ENCODE data around the gene ADAP1.
"Not testable (repeated sequence)": the region's sequence is repeated elsewhere in the genome, so short reads cannot be mapped to it uniquely, and the experiment has no call there.

Gene ADAP1

DNA sequence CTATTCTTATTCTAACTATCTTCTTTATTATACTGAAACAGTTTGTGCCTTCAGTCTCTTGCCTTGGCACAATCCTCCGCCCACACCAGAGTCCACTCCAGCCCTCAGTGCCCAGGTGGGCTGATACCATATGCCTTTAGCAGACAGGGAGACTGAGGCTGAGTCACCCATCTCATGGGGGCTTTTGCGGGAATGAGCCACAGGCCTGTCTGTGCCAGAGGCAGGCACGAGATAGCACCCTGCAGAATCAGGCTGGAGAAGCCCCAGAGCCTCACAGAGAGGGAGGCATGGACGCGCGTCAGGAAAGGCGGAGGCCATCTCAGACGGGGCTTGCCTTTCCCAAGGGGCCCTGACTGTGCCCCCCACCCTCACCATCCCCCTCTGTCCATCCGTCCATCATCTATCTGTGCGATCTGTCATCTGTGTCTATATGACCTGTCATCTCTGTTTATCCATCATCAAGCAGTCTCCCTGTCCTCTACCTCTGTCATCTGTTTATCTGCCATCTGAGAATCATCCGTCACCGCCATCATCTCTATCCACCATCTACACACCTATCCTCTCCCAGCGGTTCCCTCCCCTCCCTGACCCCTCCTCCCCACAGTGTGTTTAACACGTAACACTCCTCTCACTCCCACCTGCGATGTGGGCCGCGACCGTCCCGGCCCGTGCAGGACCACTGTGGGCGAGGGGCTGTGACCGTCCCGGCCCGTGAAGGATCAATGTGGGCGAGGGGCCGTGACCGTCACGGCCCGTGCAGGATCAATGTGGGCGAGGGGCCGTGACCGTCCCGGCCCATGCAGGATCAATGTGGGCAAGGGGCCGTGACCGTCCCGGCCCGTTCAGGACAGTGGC lies 7.3 kb upstream of the ADAP1 start:
- Histone ChIP-seq H3K9ac (ENCODE audit: low read length) (no peak overlapping the region), H3K27ac (ENCODE audit: low read depth, low read length) (no peak overlapping the region)

DNA sequence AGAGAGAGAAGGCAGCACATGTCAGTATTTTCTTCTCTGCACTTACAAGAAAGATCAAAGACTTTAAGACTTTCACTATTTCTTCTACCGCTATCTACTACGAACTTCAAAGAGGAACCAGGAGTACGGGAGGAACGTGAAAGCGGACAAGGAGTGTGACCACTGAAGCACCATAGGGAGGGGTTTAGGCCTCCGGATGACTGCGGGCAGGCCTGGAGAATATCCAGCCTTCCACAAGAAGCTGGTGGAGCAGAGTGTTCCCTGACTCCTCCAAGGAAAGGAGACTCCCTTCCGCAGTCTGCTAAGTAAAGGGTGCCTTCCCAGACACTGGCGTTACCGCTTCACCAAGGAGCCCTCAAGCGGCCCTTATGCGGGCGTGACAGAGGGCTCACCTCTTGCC lies 6.5 kb upstream of the ADAP1 start:
- H3K56ac ChIP-seq (ENCODE audit: low read length); H3K4ac ChIP-seq (ENCODE audit: low read depth, low read length); H2BK120ac ChIP-seq (ENCODE audit: low read depth, low read length); H2BK15ac ChIP-seq (replicated peaks; ENCODE audit: low read depth); H2AK5ac ChIP-seq (ENCODE audit: low read length); H3K27ac ChIP-seq (ENCODE audit: low read depth, low read length); H3K4me3 ChIP-seq (ENCODE audit: low read length); H3K36me3 ChIP-seq (ENCODE audit: control insufficient read depth, insufficient read depth, low read length); H2BK5ac ChIP-seq (ENCODE audit: low read length); H4K8ac ChIP-seq (ENCODE audit: low read depth, low read length); H3K27me3 ChIP-seq (ENCODE audit: insufficient read depth, low read length, poor library complexity); DNase-seq; H3K79me1 ChIP-seq (ENCODE audit: low read length); H3K79me2 ChIP-seq (ENCODE audit: control insufficient read depth, insufficient read depth, low read length); H3K18ac ChIP-seq (ENCODE audit: low read length); H4K5ac ChIP-seq (ENCODE audit: low read length); H3K23ac ChIP-seq (ENCODE audit: low read length); H3K9ac ChIP-seq (ENCODE audit: low read length); H3K4me2 ChIP-seq (ENCODE audit: low read length); H3K4me1 ChIP-seq (ENCODE audit: control insufficient read depth, low read depth, low read length): not testable (repeated sequence)
- no CpG with 5 or more reads among the region's 13 CpGs for WGBS (ENCODE audit: extremely low coverage, insufficient coverage, low lambda C conversion rate)

More for the DNA sequence above, 7.3 kb upstream of the ADAP1 start:
- H3K27me3 ChIP-seq (ENCODE audit: insufficient read depth, low read length, poor library complexity): no peaks in the 10 kb centered on the region
- DNase-seq: no peak
- H3K4me3 ChIP-seq (ENCODE audit: low read length): no peak overlapping the region
- no peak overlapping the region for H2AK5ac ChIP-seq (ENCODE audit: low read length)
- no peak overlapping the region for H4K5ac ChIP-seq (ENCODE audit: low read length)
- no peak overlapping the region for H2BK120ac ChIP-seq (ENCODE audit: low read depth, low read length)
- H3K79me2 ChIP-seq (ENCODE audit: control insufficient read depth, insufficient read depth, low read length): no peaks in the 10 kb centered on the region
- H4K8ac ChIP-seq (ENCODE audit: low read depth, low read length): no peak overlapping the region
- H3K36me3 ChIP-seq (ENCODE audit: control insufficient read depth, insufficient read depth, low read length): no peaks in the 10 kb centered on the region
- no peak overlapping the region for H3K56ac ChIP-seq (ENCODE audit: low read length)
- H3K4me1 ChIP-seq (ENCODE audit: control insufficient read depth, low read depth, low read length): no peaks in the 10 kb centered on the region
- H3K23ac ChIP-seq (ENCODE audit: low read length): no peak overlapping the region
- no peak overlapping the region for H2BK5ac ChIP-seq (ENCODE audit: low read length)
- H3K18ac ChIP-seq (ENCODE audit: low read length): no peak overlapping the region
- no peaks in the 10 kb centered on the region for H3K79me1 ChIP-seq (ENCODE audit: low read length)
- no peak overlapping the region for H3K4ac ChIP-seq (ENCODE audit: low read depth, low read length)
- H2BK15ac ChIP-seq (replicated peaks; ENCODE audit: low read depth): no peak overlapping the region
- no CpG with 5 or more reads among the region's 37 CpGs for whole genome bisulfite sequencing (ENCODE audit: extremely low coverage, insufficient coverage, low lambda C conversion rate)
- no peak overlapping the region for H3K4me2 ChIP-seq (ENCODE audit: low read length)

DNA sequence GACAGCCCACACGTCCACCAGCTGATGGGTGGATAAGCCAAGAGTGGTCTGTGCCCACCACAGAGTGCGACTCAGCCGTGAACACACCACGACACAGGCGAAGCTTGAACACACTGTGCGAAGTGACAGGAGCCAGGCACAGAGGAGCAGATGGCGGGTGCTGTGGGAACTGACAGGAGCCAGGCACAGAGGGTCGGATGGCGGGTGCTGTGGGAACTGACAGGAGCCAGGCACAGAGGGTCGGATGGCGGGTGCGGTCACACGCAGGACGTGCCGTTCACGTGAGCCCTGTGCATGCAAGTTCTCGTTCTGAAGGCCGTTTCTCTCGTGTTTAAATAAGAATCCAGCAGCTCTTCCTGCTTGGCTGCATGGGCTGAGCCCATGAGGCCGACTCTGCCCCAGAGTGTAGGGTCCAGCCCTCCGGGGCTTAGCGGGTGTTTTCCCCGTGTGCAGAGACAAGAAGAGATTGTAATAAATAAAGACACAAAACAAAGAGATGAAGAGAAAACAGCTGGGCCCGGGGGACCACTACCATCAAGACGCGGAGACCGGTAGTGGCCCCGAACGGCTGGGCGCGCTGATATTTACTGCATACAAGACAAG lies 5.9 kb upstream of the ADAP1 start:
- Histone ChIP-seq H3K36me3 (ENCODE audit: control insufficient read depth, insufficient read depth, low read length) (no peaks in the 10 kb centered on the region), H3K4me1 (ENCODE audit: control insufficient read depth, low read depth, low read length) (no peaks in the 10 kb centered on the region), H3K4me2 (ENCODE audit: low read length) (no peak overlapping the region), H3K23ac (ENCODE audit: low read length) (no peak overlapping the region), H2BK15ac (replicated peaks; ENCODE audit: low read depth) (no peak overlapping the region), H2BK5ac (ENCODE audit: low read length) (no peak overlapping the region), H3K79me1 (ENCODE audit: low read length) (no peaks in the 10 kb centered on the region), H4K5ac (ENCODE audit: low read length) (no peak overlapping the region), H3K9ac (ENCODE audit: low read length) (no peak overlapping the region), H2AK5ac (ENCODE audit: low read length) (no peak overlapping the region), H3K18ac (ENCODE audit: low read length) (no peak overlapping the region), H3K56ac (ENCODE audit: low read length) (no peak overlapping the region), H2BK120ac (ENCODE audit: low read depth, low read length) (no peak overlapping the region), H3K27me3 (ENCODE audit: insufficient read depth, low read length, poor library complexity) (no peaks in the 10 kb centered on the region), H3K4ac (ENCODE audit: low read depth, low read length) (no peak overlapping the region), H4K8ac (ENCODE audit: low read depth, low read length) (no peak overlapping the region), H3K27ac (ENCODE audit: low read depth, low read length) (no peak overlapping the region), H3K4me3 (ENCODE audit: low read length) (no peak overlapping the region), H3K79me2 (ENCODE audit: control insufficient read depth, insufficient read depth, low read length) (no peaks in the 10 kb centered on the region)
- DNase-seq: no peak
- no CpG with 5 or more reads among the region's 31 CpGs for WGBS (ENCODE audit: extremely low coverage, insufficient coverage, low lambda C conversion rate)

DNA sequence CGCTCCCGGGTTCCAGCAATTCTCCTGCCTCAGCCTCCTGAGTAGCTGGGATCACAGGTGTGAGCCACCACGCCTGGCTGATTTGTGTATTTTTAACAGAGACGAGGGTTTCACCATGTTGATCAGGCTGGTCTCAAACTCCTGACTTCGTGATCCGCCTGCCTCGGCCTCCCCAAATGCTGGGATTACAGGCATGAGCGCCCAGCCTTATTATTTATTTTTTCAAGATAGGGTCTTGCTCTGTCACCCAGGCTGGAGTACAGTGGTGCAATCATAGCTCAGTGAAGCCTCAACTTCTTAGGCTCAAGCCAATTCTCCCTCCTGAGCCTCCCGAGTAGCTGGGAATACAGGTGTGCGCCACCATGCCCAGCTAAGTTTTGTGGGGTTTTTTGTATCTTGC lies 5.3 kb upstream of the ADAP1 start:
- not testable (repeated sequence) for H3K9ac ChIP-seq (ENCODE audit: low read length); H3K4ac ChIP-seq (ENCODE audit: low read depth, low read length); H3K27me3 ChIP-seq (ENCODE audit: insufficient read depth, low read length, poor library complexity); H4K8ac ChIP-seq (ENCODE audit: low read depth, low read length); H3K79me1 ChIP-seq (ENCODE audit: low read length); H3K4me2 ChIP-seq (ENCODE audit: low read length); DNase-seq; H4K5ac ChIP-seq (ENCODE audit: low read length); H3K23ac ChIP-seq (ENCODE audit: low read length); H3K4me3 ChIP-seq (ENCODE audit: low read length); H3K36me3 ChIP-seq (ENCODE audit: control insufficient read depth, insufficient read depth, low read length); H2AK5ac ChIP-seq (ENCODE audit: low read length); H3K18ac ChIP-seq (ENCODE audit: low read length); H2BK15ac ChIP-seq (replicated peaks; ENCODE audit: low read depth); H3K56ac ChIP-seq (ENCODE audit: low read length); H3K4me1 ChIP-seq (ENCODE audit: control insufficient read depth, low read depth, low read length); H2BK120ac ChIP-seq (ENCODE audit: low read depth, low read length); H2BK5ac ChIP-seq (ENCODE audit: low read length); H3K27ac ChIP-seq (ENCODE audit: low read depth, low read length); H3K79me2 ChIP-seq (ENCODE audit: control insufficient read depth, insufficient read depth, low read length)
- WGBS (ENCODE audit: extremely low coverage, insufficient coverage, low lambda C conversion rate): no CpG with 5 or more reads among the region's 10 CpGs

DNA sequence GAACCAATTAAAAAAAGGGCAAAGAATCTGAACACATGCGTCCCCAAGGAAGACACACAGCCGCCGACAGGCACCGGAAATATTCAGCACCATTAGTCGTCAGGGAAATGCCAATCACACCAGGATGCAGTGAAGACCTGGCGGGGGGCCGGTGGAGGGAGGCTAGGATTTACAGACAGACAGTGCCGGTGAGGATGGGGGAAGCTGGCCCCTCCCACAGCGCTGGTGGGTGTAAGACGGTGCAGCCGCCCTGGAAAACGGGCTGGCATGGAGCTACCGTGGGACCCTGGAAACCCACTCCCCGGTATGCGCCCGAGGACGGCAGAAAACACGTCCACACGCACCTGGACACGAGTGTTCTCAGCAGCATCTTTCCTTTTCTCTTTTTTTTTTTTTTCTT lies 4.8 kb upstream of the ADAP1 start:
- Histone ChIP-seq H3K4me3 (ENCODE audit: low read length) (no peak overlapping the region), H4K8ac (ENCODE audit: low read depth, low read length) (no peak overlapping the region), H4K5ac (ENCODE audit: low read length) (no peak overlapping the region), H3K23ac (ENCODE audit: low read length) (no peak overlapping the region), H3K27me3 (ENCODE audit: insufficient read depth, low read length, poor library complexity) (peaks cover 3% of the 10 kb centered on the region), H3K4me2 (ENCODE audit: low read length) (no peak overlapping the region), H3K27ac (ENCODE audit: low read depth, low read length) (no peak overlapping the region), H3K79me1 (ENCODE audit: low read length) (no peaks in the 10 kb centered on the region), H3K4me1 (ENCODE audit: control insufficient read depth, low read depth, low read length) (no peaks in the 10 kb centered on the region), H2BK15ac (replicated peaks; ENCODE audit: low read depth) (no peak overlapping the region), H3K4ac (ENCODE audit: low read depth, low read length) (no peak overlapping the region), H2BK5ac (ENCODE audit: low read length) (no peak overlapping the region), H3K36me3 (ENCODE audit: control insufficient read depth, insufficient read depth, low read length) (no peaks in the 10 kb centered on the region), H3K9ac (ENCODE audit: low read length) (no peak overlapping the region), H2AK5ac (ENCODE audit: low read length) (no peak overlapping the region), H3K56ac (ENCODE audit: low read length) (no peak overlapping the region), H2BK120ac (ENCODE audit: low read depth, low read length) (no peak overlapping the region), H3K79me2 (ENCODE audit: control insufficient read depth, insufficient read depth, low read length) (no peaks in the 10 kb centered on the region), H3K18ac (ENCODE audit: low read length) (no peak overlapping the region)
- WGBS (ENCODE audit: extremely low coverage, insufficient coverage, low lambda C conversion rate): no CpG with 5 or more reads among the region's 20 CpGs
- DNase-seq: no peak
